Measurements from ENCODE around the gene EIF3L. TPM values are rescaled to one million over a fixed set of nuclear protein-coding genes. Genes with fewer than 3 reads are reported as not detected.

The EIF3L gene
- polyA plus RNA-seq, 3 donors, result 209 to 503 (median 246) TPM

GRCh38 chr22:37812869-37813678 is 36.1 kb upstream of the EIF3L start:
- H3K9me3 Mint-ChIP-seq, result peaks cover 0 to 2% (median 0%) of the 10 kb centered on the region in 7 donors
- Histone ChIP-seq H3K27me3 (ENCODE audit: control insufficient read depth in 2 of 2, insufficient read depth in 2 of 2, low read length in 2 of 2) (peaks cover 5 to 9% of the 10 kb centered on the region in 2 donors), H3K79me2 (ENCODE audit: insufficient read depth, low read length) (no peaks in the 10 kb centered on the region), H3K4me2 (replicated peaks; ENCODE audit: extremely low read depth, low read length, poor library complexity, severe bottlenecking) (no peak overlapping the region), H3K27ac (ENCODE audit: low read depth in 1 of 2, low read length in 2 of 2) (no peak overlapping the region), H3K9ac (ENCODE audit: insufficient read depth, low read length, poor library complexity, severe bottlenecking) (no peak overlapping the region), H3K4me3 (replicated peaks in 1 of 3; ENCODE audit: low read depth in 2 of 3, low read length in 3 of 3) (no peak overlapping the region), H4K20me1 (ENCODE audit: insufficient read depth, low read length) (no peaks in the 10 kb centered on the region), H3K4me1 (ENCODE audit: control insufficient read depth in 1 of 2, insufficient read depth in 2 of 2, low read length in 2 of 2) (peaks cover 9 to 15% of the 10 kb centered on the region in 2 donors), H3K36me3 (replicated peaks in 1 of 2; ENCODE audit: control insufficient read depth in 1 of 2, insufficient read depth in 2 of 2, low read length in 2 of 2) (no peaks in the 10 kb centered on the region), H2AFZ (ENCODE audit: insufficient read depth, low read depth, low read length, poor library complexity, severe bottlenecking) (no peak overlapping the region), H3K9me3 (replicated peaks in 1 of 2; ENCODE audit: control insufficient read depth in 1 of 2, insufficient read depth in 1 of 2, low read length in 2 of 2) (no peaks in the 10 kb centered on the region)
- TF ChIP-seq, protein P1, sequence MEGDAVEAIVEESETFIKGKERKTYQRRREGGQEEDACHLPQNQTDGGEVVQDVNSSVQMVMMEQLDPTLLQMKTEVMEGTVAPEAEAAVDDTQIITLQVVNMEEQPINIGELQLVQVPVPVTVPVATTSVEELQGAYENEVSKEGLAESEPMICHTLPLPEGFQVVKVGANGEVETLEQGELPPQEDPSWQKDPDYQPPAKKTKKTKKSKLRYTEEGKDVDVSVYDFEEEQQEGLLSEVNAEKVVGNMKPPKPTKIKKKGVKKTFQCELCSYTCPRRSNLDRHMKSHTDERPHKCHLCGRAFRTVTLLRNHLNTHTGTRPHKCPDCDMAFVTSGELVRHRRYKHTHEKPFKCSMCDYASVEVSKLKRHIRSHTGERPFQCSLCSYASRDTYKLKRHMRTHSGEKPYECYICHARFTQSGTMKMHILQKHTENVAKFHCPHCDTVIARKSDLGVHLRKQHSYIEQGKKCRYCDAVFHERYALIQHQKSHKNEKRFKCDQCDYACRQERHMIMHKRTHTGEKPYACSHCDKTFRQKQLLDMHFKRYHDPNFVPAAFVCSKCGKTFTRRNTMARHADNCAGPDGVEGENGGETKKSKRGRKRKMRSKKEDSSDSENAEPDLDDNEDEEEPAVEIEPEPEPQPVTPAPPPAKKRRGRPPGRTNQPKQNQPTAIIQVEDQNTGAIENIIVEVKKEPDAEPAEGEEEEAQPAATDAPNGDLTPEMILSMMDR (IDR thresholded peaks at IDR 0.05), result no peak
- no peak overlapping the region for H3K27ac Mint-ChIP-seq
- H3K4me3 Mint-ChIP-seq, result no peak overlapping the region
- peaks cover 12% of the 10 kb centered on the region for H3K4me1 Mint-ChIP-seq
- no peak for DNase-seq
- peaks cover 16 to 19% (median 17%) of the 10 kb centered on the region in 3 donors for H3K27me3 Mint-ChIP-seq (ENCODE audit: low read depth in 3 of 3)
- intact Hi-C loops (cut with micrococcal nuclease), result loop anchor here in 1 of 2 donors (10.0 kb wide), 1 partner anchor 152 kb away; no protein-coding TSS in a partner anchor
- no peaks in the 10 kb centered on the region for H3K36me3 Mint-ChIP-seq
- WGBS (ENCODE audit: insufficient coverage), result 96% methylated on average over 18 of the region's 27 CpGs

GRCh38 chr22:37815593-37815992 is 33.6 kb upstream of the EIF3L start:
- Mint-ChIP-seq H3K4me1 (peaks cover 17% of the 10 kb centered on the region), H3K27me3 (ENCODE audit: low read depth in 3 of 3) (peaks cover 25 to 31% (median 28%) of the 10 kb centered on the region in 3 donors), H3K27ac (no peak overlapping the region), H3K9me3 (peaks cover 0 to 7% (median 0%) of the 10 kb centered on the region in 7 donors), H3K36me3 (no peaks in the 10 kb centered on the region), H3K4me3 (no peak overlapping the region)
- H3K4me1 ChIP-seq (ENCODE audit: control insufficient read depth in 1 of 2, insufficient read depth in 2 of 2, low read length in 2 of 2), result peaks cover 16 to 20% of the 10 kb centered on the region in 2 donors
- no peak overlapping the region for H3K27ac ChIP-seq (ENCODE audit: low read depth in 1 of 2, low read length in 2 of 2)
- H3K36me3 ChIP-seq (replicated peaks in 1 of 2; ENCODE audit: control insufficient read depth in 1 of 2, insufficient read depth in 2 of 2, low read length in 2 of 2), result no peaks in the 10 kb centered on the region
- H4K20me1 ChIP-seq (ENCODE audit: insufficient read depth, low read length), result no peaks in the 10 kb centered on the region
- H3K9ac ChIP-seq (ENCODE audit: insufficient read depth, low read length, poor library complexity, severe bottlenecking), result no peak overlapping the region
- TF ChIP-seq, protein P1 (IDR thresholded peaks at IDR 0.05), result no peak
- H3K4me3 ChIP-seq (replicated peaks in 1 of 3; ENCODE audit: low read depth in 2 of 3, low read length in 3 of 3), result no peak overlapping the region
- no peak overlapping the region for H3K4me2 ChIP-seq (replicated peaks; ENCODE audit: extremely low read depth, low read length, poor library complexity, severe bottlenecking)
- no peaks in the 10 kb centered on the region for H3K9me3 ChIP-seq (replicated peaks in 1 of 2; ENCODE audit: control insufficient read depth in 1 of 2, insufficient read depth in 1 of 2, low read length in 2 of 2)
- no peak overlapping the region for H2AFZ ChIP-seq (ENCODE audit: insufficient read depth, low read depth, low read length, poor library complexity, severe bottlenecking)
- H3K27me3 ChIP-seq (ENCODE audit: control insufficient read depth in 2 of 2, insufficient read depth in 2 of 2, low read length in 2 of 2), result peaks cover 7 to 26% of the 10 kb centered on the region in 2 donors
- DNase-seq, result no peak
- intact Hi-C loops (cut with micrococcal nuclease), result loop anchor here (5.0 to 10.0 kb wide), 2 partner anchors 149 to 152 kb away; no protein-coding TSS in a partner anchor
- H3K79me2 ChIP-seq (ENCODE audit: insufficient read depth, low read length), result no peaks in the 10 kb centered on the region
- 96% methylated on average over 7 of the region's 12 CpGs for WGBS (ENCODE audit: insufficient coverage)
